ENCODE results near the gene LEFTY1.
"Not testable (repeated sequence)": the region's sequence is repeated elsewhere in the genome, so short reads cannot be mapped to it uniquely, and the experiment has no call there.

Gene LEFTY1

GRCh38 chr1:225896494-225896893, 7.5 kb upstream of the LEFTY1 start:
- Histone ChIP-seq H3K4me3 (ENCODE audit: low read length) (no peak overlapping the region), H3K9me3 (ENCODE audit: control insufficient read depth, low read length) (no peaks in the 10 kb centered on the region), H3K9ac (ENCODE audit: low read length) (no peak overlapping the region), H3K4me1 (ENCODE audit: control insufficient read depth, insufficient read depth, low read length) (peaks cover 3% of the 10 kb centered on the region), H3K36me3 (ENCODE audit: control insufficient read depth, insufficient read depth, low read length, severe bottlenecking) (no peaks in the 10 kb centered on the region), H3K27me3 (replicated peaks; ENCODE audit: control insufficient read depth, insufficient read depth, low read length) (no peaks in the 10 kb centered on the region)
- DNase-seq (ENCODE audit: low read depth): no peak

GRCh38 chr1:225892307-225892706, 3.4 kb upstream of the LEFTY1 start:
- no peaks in the 10 kb centered on the region for H3K9me3 ChIP-seq (ENCODE audit: control insufficient read depth, low read length)
- H3K27me3 ChIP-seq (replicated peaks; ENCODE audit: control insufficient read depth, insufficient read depth, low read length): no peaks in the 10 kb centered on the region
- H3K4me1 ChIP-seq (ENCODE audit: control insufficient read depth, insufficient read depth, low read length): peaks cover 8% of the 10 kb centered on the region
- no peaks in the 10 kb centered on the region for H3K36me3 ChIP-seq (ENCODE audit: control insufficient read depth, insufficient read depth, low read length, severe bottlenecking)
- H3K4me3 ChIP-seq (ENCODE audit: low read length): no peak overlapping the region
- no peak overlapping the region for H3K9ac ChIP-seq (ENCODE audit: low read length)
- no peak for DNase-seq (ENCODE audit: low read depth)

GRCh38 chr1:225891229-225891972, 2.5 kb upstream of the LEFTY1 start:
- Histone ChIP-seq H3K9ac (ENCODE audit: low read length) (no peak overlapping the region), H3K9me3 (ENCODE audit: control insufficient read depth, low read length) (no peaks in the 10 kb centered on the region), H3K4me3 (ENCODE audit: low read length) (no peak overlapping the region), H3K36me3 (ENCODE audit: control insufficient read depth, insufficient read depth, low read length, severe bottlenecking) (no peaks in the 10 kb centered on the region), H3K27me3 (replicated peaks; ENCODE audit: control insufficient read depth, insufficient read depth, low read length) (peaks cover 5% of the 10 kb centered on the region), H3K4me1 (ENCODE audit: control insufficient read depth, insufficient read depth, low read length) (peaks cover 5% of the 10 kb centered on the region)
- DNase-seq (ENCODE audit: low read depth): no peak

- Histone ChIP-seq H3K9me3 (ENCODE audit: control insufficient read depth, low read length) (no peaks in the 10 kb centered on the region), H3K4me3 (ENCODE audit: low read length) (no peak overlapping the region), H3K4me1 (ENCODE audit: control insufficient read depth, insufficient read depth, low read length) (peaks cover 5% of the 10 kb centered on the region), H3K27me3 (replicated peaks; ENCODE audit: control insufficient read depth, insufficient read depth, low read length) (peaks cover 5% of the 10 kb centered on the region), H3K9ac (ENCODE audit: low read length) (no peak overlapping the region), H3K36me3 (ENCODE audit: control insufficient read depth, insufficient read depth, low read length, severe bottlenecking) (no peaks in the 10 kb centered on the region)
- no peak for DNase-seq (ENCODE audit: low read depth)
Measured at GRCh38 chr1:225890346-225891228, 1.6 kb upstream of the LEFTY1 start.

- H3K4me1 ChIP-seq (ENCODE audit: control insufficient read depth, insufficient read depth, low read length): peaks cover 5% of the 10 kb centered on the region
- DNase-seq (ENCODE audit: low read depth): no peak
- no peaks in the 10 kb centered on the region for H3K36me3 ChIP-seq (ENCODE audit: control insufficient read depth, insufficient read depth, low read length, severe bottlenecking)
- peaks cover 5% of the 10 kb centered on the region for H3K27me3 ChIP-seq (replicated peaks; ENCODE audit: control insufficient read depth, insufficient read depth, low read length)
- H3K4me3 ChIP-seq (ENCODE audit: low read length): no peak overlapping the region
- H3K9ac ChIP-seq (ENCODE audit: low read length): no peak overlapping the region
- H3K9me3 ChIP-seq (ENCODE audit: control insufficient read depth, low read length): no peaks in the 10 kb centered on the region
Measured at GRCh38 chr1:225889743-225890142, 797 bp upstream of the LEFTY1 start.

- no peak overlapping the region for H3K4me3 ChIP-seq (ENCODE audit: low read length)
- H3K9me3 ChIP-seq (ENCODE audit: control insufficient read depth, low read length): no peaks in the 10 kb centered on the region
- no peaks in the 10 kb centered on the region for H3K36me3 ChIP-seq (ENCODE audit: control insufficient read depth, insufficient read depth, low read length, severe bottlenecking)
- H3K9ac ChIP-seq (ENCODE audit: low read length): no peak overlapping the region
- no peak for DNase-seq (ENCODE audit: low read depth)
- peaks cover 9% of the 10 kb centered on the region for H3K4me1 ChIP-seq (ENCODE audit: control insufficient read depth, insufficient read depth, low read length)
- H3K27me3 ChIP-seq (replicated peaks; ENCODE audit: control insufficient read depth, insufficient read depth, low read length): peaks cover 5% of the 10 kb centered on the region
Measured at GRCh38 chr1:225888289-225888897, 553 bp downstream of the LEFTY1 start.

GRCh38 chr1:225887554-225888288, 1.2 kb downstream of the LEFTY1 start:
- not testable (repeated sequence) for H3K36me3 ChIP-seq (ENCODE audit: control insufficient read depth, insufficient read depth, low read length, severe bottlenecking); H3K9me3 ChIP-seq (ENCODE audit: control insufficient read depth, low read length); H3K4me3 ChIP-seq (ENCODE audit: low read length); H3K27me3 ChIP-seq (replicated peaks; ENCODE audit: control insufficient read depth, insufficient read depth, low read length); H3K9ac ChIP-seq (ENCODE audit: low read length); DNase-seq (ENCODE audit: low read depth)
- H3K4me1 ChIP-seq (ENCODE audit: control insufficient read depth, insufficient read depth, low read length): peaks cover 14% of the 10 kb centered on the region

GRCh38 chr1:225887030-225887314, 2.0 kb downstream of the LEFTY1 start:
- no peak for DNase-seq (ENCODE audit: low read depth)
- no peak overlapping the region for H3K4me3 ChIP-seq (ENCODE audit: low read length)
- H3K9me3 ChIP-seq (ENCODE audit: control insufficient read depth, low read length): no peaks in the 10 kb centered on the region
- H3K4me1 ChIP-seq (ENCODE audit: control insufficient read depth, insufficient read depth, low read length): peaks cover 14% of the 10 kb centered on the region
- peaks cover 5% of the 10 kb centered on the region for H3K27me3 ChIP-seq (replicated peaks; ENCODE audit: control insufficient read depth, insufficient read depth, low read length)
- no peaks in the 10 kb centered on the region for H3K36me3 ChIP-seq (ENCODE audit: control insufficient read depth, insufficient read depth, low read length, severe bottlenecking)
- H3K9ac ChIP-seq (ENCODE audit: low read length): no peak overlapping the region

GRCh38 chr1:225886159-225887029, 2.6 kb downstream of the LEFTY1 start:
- H3K4me3 ChIP-seq (ENCODE audit: low read length): no peak overlapping the region

GRCh38 chr1:225885336-225885735, 3.6 kb downstream of the LEFTY1 start:
- peaks cover 5% of the 10 kb centered on the region for H3K27me3 ChIP-seq (replicated peaks; ENCODE audit: control insufficient read depth, insufficient read depth, low read length)
- H3K9ac ChIP-seq (ENCODE audit: low read length): no peak overlapping the region
- DNase-seq (ENCODE audit: low read depth): no peak
- no peaks in the 10 kb centered on the region for H3K9me3 ChIP-seq (ENCODE audit: control insufficient read depth, low read length)
- H3K4me3 ChIP-seq (ENCODE audit: low read length): no peak overlapping the region
- no peaks in the 10 kb centered on the region for H3K36me3 ChIP-seq (ENCODE audit: control insufficient read depth, insufficient read depth, low read length, severe bottlenecking)
- H3K4me1 ChIP-seq (ENCODE audit: control insufficient read depth, insufficient read depth, low read length): peaks cover 22% of the 10 kb centered on the region

More at GRCh38 chr1:225886159-225887029, 2.6 kb downstream of the LEFTY1 start:
- H3K9ac ChIP-seq (ENCODE audit: low read length): no peak overlapping the region
- no peak for DNase-seq (ENCODE audit: low read depth)
- no peaks in the 10 kb centered on the region for H3K9me3 ChIP-seq (ENCODE audit: control insufficient read depth, low read length)
- H3K27me3 ChIP-seq (replicated peaks; ENCODE audit: control insufficient read depth, insufficient read depth, low read length): peaks cover 5% of the 10 kb centered on the region
- H3K4me1 ChIP-seq (ENCODE audit: control insufficient read depth, insufficient read depth, low read length): peaks cover 15% of the 10 kb centered on the region
- H3K36me3 ChIP-seq (ENCODE audit: control insufficient read depth, insufficient read depth, low read length, severe bottlenecking): no peaks in the 10 kb centered on the region

Measured in adipocyte (in vitro differentiated cells).